Esophagus muscularis mucosa (tissue), 4 donors: ENCODE results near the gene PSMD13. TPM values are rescaled to one million over a fixed set of nuclear protein-coding genes. Genes with fewer than 3 reads are reported as not detected.

Source experiments
- DNase-seq: peaks from one replicate; pipeline ENCODE4 v3.0.0-alpha.2; 2017; ENCODE audit errors: extremely low spot score
- H3K27ac ChIP-seq, 4 donors: fragments of 200-600 bp; sonication (generic); replicated peaks in 1 of 4; 1 replicate in 3 of 4; 2 replicates in 1 of 4; pipeline ENCODE4 v1.5.1; 2016 to 2019; ENCODE audit warnings: mild to moderate bottlenecking in 1 of 4
- H3K27me3 ChIP-seq, 4 donors: fragments of 200-600 bp; sonication (generic); one replicate each; pipeline versions ENCODE4 v1.5.1 to v1.6.0; 2016 to 2019
- H3K36me3 ChIP-seq, 4 donors: fragments of 200-600 bp; sonication (generic); one replicate each; pipeline ENCODE4 v1.5.1; 2016 to 2019
- H3K4me1 ChIP-seq, 4 donors: fragments of 200-600 bp; sonication (generic); one replicate each; pipeline ENCODE4 v1.5.1; 2016 to 2019
- H3K4me3 ChIP-seq, 4 donors: fragments of 200-600 bp; sonication (generic); 1 replicate in 2 of 4; 2 replicates in 2 of 4; pipeline ENCODE4 v1.5.1; 2016 to 2019; ENCODE audit warnings: mild to moderate bottlenecking in 4 of 4, moderate library complexity in 1 of 4
- H3K9me3 ChIP-seq, 4 donors: fragments of 200-600 bp; sonication (generic); 1 replicate in 3 of 4; 2 replicates in 1 of 4; pipeline ENCODE4 v1.5.1; 2016 to 2019
- CTCF ChIP-seq, 3 experiments: fragments of 200-600 bp in 2 of 3; fragments of 450-650 bp in 1 of 3; sonication (generic) in 2 of 3; IDR thresholded peaks; one replicate each; pipeline ENCODE4 v1.5.1; 2017 to 2019; ENCODE audit warnings: antibody characterized with exemption in 3 of 3, mild to moderate bottlenecking in 2 of 3, moderate library complexity in 1 of 3
- EP300 ChIP-seq: sonication (generic); formaldehyde crosslinking; IDR thresholded peaks from one replicate; pipeline ENCODE4 v1.6.1; 2017; ENCODE audit warnings: antibody characterized with exemption
- POLR2A ChIP-seq: fragments of 450-650 bp; IDR thresholded peaks from one replicate; pipeline ENCODE4 v1.6.1; 2017; ENCODE audit warnings: antibody characterized with exemption, moderate library complexity, mild to moderate bottlenecking, low read depth
- POLR2AphosphoS5 ChIP-seq, 2 donors: sonication (generic); formaldehyde crosslinking; IDR thresholded peaks; one replicate each; pipeline ENCODE4 v1.6.1; 2017; ENCODE audit warnings: antibody characterized with exemption in 2 of 2
- WGBS: methylation state at CpG from one replicate; pipeline ENCODE4 v1.1.5; 2018; 5-methylcytosine and 5-hydroxymethylcytosine counted together
- intact Hi-C: fragments of 100-400 bp; cut with DNase I; formaldehyde crosslinking; loops from one replicate; pipeline ENCODE4 v1.15.1; 2023
- total RNA-seq, 4 donors: library from RNA; depleted of rRNA; stranded (reverse); fragments of >200 nt; gene quantifications; one replicate each; pipeline versions ENCODE4 v1.1.0 to v1.2.1, GENCODE V29; 2016

Gene PSMD13
- total RNA-seq, 4 donors from 2014 or later, result 86.4 to 124 (median 94.1) TPM

GRCh38 chr11:288478-289397, 52.0 kb downstream of the PSMD13 start, which contains the start of gene PGGHG:
TSS of gene PGGHG (plus strand) at chr11:289126. CDS start at chr11:289817, 691 bp downstream.
- peak within 1 kb of the TSS; percentile 70 to 78 (median 72) for H3K27ac ChIP-seq
- intact Hi-C loops, result no loop called here
- TF ChIP-seq EP300 (no peak), CTCF (IDR thresholded peaks at IDR 0.05) (no peak), POLR2AphosphoS5 (IDR thresholded peaks at IDR 0.05) (peak; percentile 27 to 55), POLR2A (no peak)
- peaks cover 0 to 37% (median 2%) of the 10 kb centered on the region in 4 donors for H3K27me3 ChIP-seq
- peak within 1 kb of the TSS; percentile 80 to 93 (median 82) for H3K4me3 ChIP-seq
- H3K36me3 ChIP-seq, result peaks cover 0 to 19% (median 9%) of the 10 kb centered on the region in 4 donors
- WGBS, result 1% methylated on average over 30 of the region's 112 CpGs
- DNase-seq, result no peak
- H3K4me1 ChIP-seq, result peaks cover 8 to 30% (median 28%) of the 10 kb centered on the region in 4 donors
- H3K9me3 ChIP-seq, result no peaks in the 10 kb centered on the region

DNA sequence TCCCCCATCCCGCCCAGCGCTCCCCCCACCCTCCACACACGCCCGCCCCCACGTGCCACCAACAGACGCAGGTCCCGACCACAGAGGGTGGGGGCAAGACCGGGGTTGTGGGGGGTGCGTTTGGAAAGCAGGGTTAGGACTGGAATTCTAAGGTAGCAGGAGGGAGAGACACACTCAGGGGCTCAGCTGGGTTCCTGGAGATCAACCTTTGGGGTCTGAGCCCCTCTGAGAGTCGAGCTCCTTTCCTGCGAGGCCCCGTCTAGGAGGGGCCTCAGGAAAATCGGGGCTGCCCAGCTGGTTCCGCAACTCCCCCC, 52.6 kb downstream of the PSMD13 start:
- Histone ChIP-seq H3K27me3 (peaks cover 0 to 31% (median 0%) of the 10 kb centered on the region in 4 donors), H3K27ac (peak overlapping the region; percentile 70 to 78 (median 72)), H3K4me1 (peaks cover 8 to 30% (median 28%) of the 10 kb centered on the region in 4 donors), H3K4me3 (peak overlapping the region; percentile 80 to 93 (median 82)), H3K9me3 (no peaks in the 10 kb centered on the region), H3K36me3 (peaks cover 0 to 25% (median 14%) of the 10 kb centered on the region in 4 donors)
- intact Hi-C loops, result no loop called here
- no peak for TF ChIP-seq POLR2AphosphoS5 (IDR thresholded peaks at IDR 0.05)
- no peak for TF ChIP-seq CTCF (IDR thresholded peaks at IDR 0.05)
- TF ChIP-seq EP300, result no peak
- no peak for TF ChIP-seq POLR2A
- DNase-seq, result no peak
- 48% methylated on average over 7 of the region's 14 CpGs for WGBS

GRCh38 chr11:289712-290620, 53.2 kb downstream of the PSMD13 start:
- Histone ChIP-seq H3K36me3 (peaks cover 0 to 31% (median 17%) of the 10 kb centered on the region in 4 donors), H3K27ac (peak overlapping the region in 3 of 4 donors; percentile 70 to 78 (median 73)), H3K27me3 (peaks cover 0 to 25% (median 0%) of the 10 kb centered on the region in 4 donors), H3K4me1 (peaks cover 8 to 30% (median 28%) of the 10 kb centered on the region in 4 donors), H3K9me3 (no peaks in the 10 kb centered on the region), H3K4me3 (peak overlapping the region; percentile 80 to 93 (median 82))
- intact Hi-C loops, result no loop called here
- DNase-seq, result no peak
- TF ChIP-seq POLR2A (no peak), EP300 (no peak), CTCF (IDR thresholded peaks at IDR 0.05) (no peak), POLR2AphosphoS5 (IDR thresholded peaks at IDR 0.05) (no peak)
- WGBS, result 86% methylated on average over 38 of the region's 48 CpGs

- Histone ChIP-seq H3K4me1 (peaks cover 8 to 30% (median 28%) of the 10 kb centered on the region in 4 donors), H3K27me3 (peaks cover 0 to 20% (median 0%) of the 10 kb centered on the region in 4 donors), H3K36me3 (peaks cover 0 to 32% (median 17%) of the 10 kb centered on the region in 4 donors), H3K4me3 (no peak overlapping the region), H3K9me3 (no peaks in the 10 kb centered on the region), H3K27ac (no peak overlapping the region)
- no peak for DNase-seq
- 84% methylated on average over 10 of the region's 13 CpGs for WGBS
- intact Hi-C loops, result no loop called here
- TF ChIP-seq POLR2AphosphoS5 (IDR thresholded peaks at IDR 0.05), result no peak
- TF ChIP-seq CTCF (IDR thresholded peaks at IDR 0.05), result no peak
- TF ChIP-seq POLR2A, result no peak
- no peak for TF ChIP-seq EP300
Measured at GRCh38 chr11:290621-291231, 54.0 kb downstream of the PSMD13 start.
